ENCODE results near the gene TLR1.
"Not testable (repeated sequence)": the region's sequence is repeated elsewhere in the genome, so short reads cannot be mapped to it uniquely, and the experiment has no call there.

The TLR1 gene

GRCh38 chr4:38774181-38774955 lies 30.2 kb downstream of the TLR1 start:
- no peak for DNase-seq

GRCh38 chr4:38770281-38770680 lies 34.3 kb downstream of the TLR1 start:
- not testable (repeated sequence) for DNase-seq

- no peak for DNase-seq
These were observed 34.7 kb downstream of the TLR1 start for GRCh38 chr4:38769857-38770256.

- no peak for DNase-seq
These were observed 35.1 kb downstream of the TLR1 start for GRCh38 chr4:38769441-38769840.

- DNase-seq, result no peak
These were observed 35.6 kb downstream of the TLR1 start for GRCh38 chr4:38768968-38769394.

- DNase-seq, result not testable (repeated sequence)
These were observed 37.7 kb downstream of the TLR1 start for GRCh38 chr4:38766940-38767339.

GRCh38 chr4:38765382-38765781 lies 39.2 kb downstream of the TLR1 start:
- DNase-seq, result no peak

GRCh38 chr4:38764277-38764676 lies 40.3 kb downstream of the TLR1 start:
- no peak for DNase-seq

GRCh38 chr4:38762560-38762959 lies 42.0 kb downstream of the TLR1 start:
- no peak for DNase-seq

- DNase-seq, result no peak
These were observed 44.8 kb downstream of the TLR1 start for GRCh38 chr4:38759790-38760122.

GRCh38 chr4:38759113-38759789 lies 45.3 kb downstream of the TLR1 start:
- no peak for DNase-seq

- DNase-seq, result no peak
These were observed 46.5 kb downstream of the TLR1 start for GRCh38 chr4:38757945-38758600.

- DNase-seq, result no peak
These were observed 51.4 kb downstream of the TLR1 start for GRCh38 chr4:38752941-38753806.

- DNase-seq, result no peak
These were observed 52.1 kb downstream of the TLR1 start for GRCh38 chr4:38752372-38752940.

GRCh38 chr4:38751341-38752010 lies 53.1 kb downstream of the TLR1 start:
- DNase-seq, result no peak

GRCh38 chr4:38749336-38749735 lies 55.3 kb downstream of the TLR1 start:
- no peak for DNase-seq

- no peak for DNase-seq
These were observed 57.0 kb downstream of the TLR1 start for GRCh38 chr4:38747629-38748028.

All from SIG-M5 (cell line).